HepG2 (cell line): ENCODE data around the gene HSD3B7. TPM values are rescaled to one million over a fixed set of nuclear protein-coding genes. Genes with fewer than 3 reads are reported as not detected.
A peak's percentile ranks its signal among the peaks of the same experiment; 100 is the strongest.

Source experiments
- AFF4 ChIP-seq: sonication (generic); formaldehyde crosslinking; IDR thresholded peaks from 2 replicates; pipeline ENCODE4 v1.4.0; 2020; ENCODE audit warnings: missing genetic modification reagents
- CREM ChIP-seq, 2 experiments: sonication (generic) in 1 of 2; formaldehyde crosslinking in 1 of 2; IDR thresholded peaks; 2 replicates each; pipeline versions ENCODE4 v1.4.0 to v1.6.1; 2016 to 2020; ENCODE audit warnings: antibody characterized with exemption in 1 of 2, mild to moderate bottlenecking in 1 of 2, missing genetic modification reagents in 1 of 2
- JARID2 ChIP-seq: sonication (generic); formaldehyde crosslinking; IDR thresholded peaks from 2 replicates; pipeline ENCODE4 v1.8.1; 2023; ENCODE audit warnings: missing genetic modification reagents, inconsistent platforms; ENCODE audit not compliant: insufficient replicate concordance
- KLF13 ChIP-seq: sonication (generic); formaldehyde crosslinking; IDR thresholded peaks from 2 replicates; pipeline ENCODE4 v1.4.0; 2020; ENCODE audit warnings: mild to moderate bottlenecking, missing genetic modification reagents
- KLF15 ChIP-seq: sonication (generic); formaldehyde crosslinking; IDR thresholded peaks from 2 replicates; pipeline ENCODE4 v1.8.1; 2023; ENCODE audit warnings: borderline replicate concordance, mild to moderate bottlenecking, inconsistent platforms, missing genetic modification reagents, mixed read lengths
- MTF2 ChIP-seq: sonication (generic); formaldehyde crosslinking; IDR thresholded peaks from 2 replicates; pipeline ENCODE4 v1.5.0; 2020; ENCODE audit warnings: missing genetic modification reagents, borderline replicate concordance
- NFKBIZ ChIP-seq: IDR thresholded peaks from 2 replicates; pipeline ENCODE4 v1.6.1; 2018; ENCODE audit warnings: missing genetic modification reagents, missing compliant biosample characterization
- RBAK ChIP-seq: sonication (generic); formaldehyde crosslinking; IDR thresholded peaks from 2 replicates; pipeline ENCODE4 v1.5.1; 2020; ENCODE audit warnings: mild to moderate bottlenecking, missing genetic modification reagents
- RCOR2 ChIP-seq: IDR thresholded peaks from 2 replicates; pipeline ENCODE4 v1.6.1; 2016; ENCODE audit warnings: missing biosample characterization, missing genetic modification reagents
- SIN3B ChIP-seq: fragments of 150-350 bp; IDR thresholded peaks from 2 replicates; pipeline ENCODE4 v1.6.1; 2014; ENCODE audit warnings: low read length
- SP5 ChIP-seq: IDR thresholded peaks from 2 replicates; pipeline ENCODE4 v1.6.1; 2016; ENCODE audit warnings: low read depth, borderline replicate concordance
- ZKSCAN8 ChIP-seq: IDR thresholded peaks from 2 replicates; pipeline ENCODE4 v1.6.1; 2016; ENCODE audit warnings: borderline replicate concordance, missing genetic modification reagents, missing compliant biosample characterization
- ZNF160 ChIP-seq: sonication (generic); formaldehyde crosslinking; IDR thresholded peaks from 2 replicates; pipeline ENCODE4 v1.8.0; 2022; ENCODE audit warnings: mild to moderate bottlenecking, inconsistent platforms, missing genetic modification reagents
- ZNF207 ChIP-seq: fragments of 450-650 bp; IDR thresholded peaks from 2 replicates; pipeline ENCODE4 v1.6.1; 2016; ENCODE audit warnings: antibody characterized with exemption, borderline replicate concordance
- ZNF274 ChIP-seq: sonication (generic); formaldehyde crosslinking; IDR thresholded peaks from 2 replicates; pipeline ENCODE4 v1.5.1; 2020; ENCODE audit warnings: mild to moderate bottlenecking, missing genetic modification reagents
- ZNF296 ChIP-seq: sonication (generic); formaldehyde crosslinking; conservative IDR thresholded peaks from 2 replicates; pipeline ENCODE4 v1.5.0; 2020; ENCODE audit warnings: mild to moderate bottlenecking, missing genetic modification reagents
- ZNF451 ChIP-seq: sonication (generic); formaldehyde crosslinking; IDR thresholded peaks from 2 replicates; pipeline ENCODE4 v1.5.0; 2020; ENCODE audit warnings: mild to moderate bottlenecking, missing genetic modification reagents
- ZNF530 ChIP-seq: sonication (generic); formaldehyde crosslinking; IDR thresholded peaks from 2 replicates; pipeline ENCODE4 v1.5.0; 2020; ENCODE audit warnings: low read depth, mild to moderate bottlenecking, missing genetic modification reagents
- ZNF605 ChIP-seq: sonication (generic); formaldehyde crosslinking; IDR thresholded peaks from 2 replicates; pipeline ENCODE4 v1.8.0; 2022; ENCODE audit warnings: mild to moderate bottlenecking, missing genetic modification reagents
- ZNF7 ChIP-seq: IDR thresholded peaks from 2 replicates; pipeline ENCODE4 v1.6.1; 2016; ENCODE audit warnings: missing biosample characterization, missing genetic modification reagents
- ZNF83 ChIP-seq: sonication (generic); formaldehyde crosslinking; IDR thresholded peaks from 2 replicates; pipeline ENCODE4 v1.4.0; 2020; ENCODE audit warnings: missing genetic modification reagents, mild to moderate bottlenecking, borderline replicate concordance
- ZNF883 ChIP-seq: sonication (generic); formaldehyde crosslinking; IDR thresholded peaks from 2 replicates; pipeline ENCODE4 v1.5.1; 2020; ENCODE audit warnings: mild to moderate bottlenecking, missing genetic modification reagents; ENCODE audit errors: not compliant biosample characterization
- polyA plus RNA-seq, 8 experiments: library from polyadenylated mRNA; depleted of rRNA in 3 of 8; stranded (reverse) in 7 of 8; unstranded in 1 of 8; fragments of >200 nt; fragmentation: Illumina TruSeq in 4 of 8; extraction: Trizol in 4 of 8; gene quantifications; 2 replicates each; pipeline versions ENCODE4 v1.2.1 to v1.2.3, GENCODE V29; 2011 to 2016; ENCODE audit warnings: low read depth in 4 of 8, missing spikeins in 1 of 8, mixed read lengths in 1 of 8; ENCODE audit not compliant: insufficient read depth in 1 of 8
- total RNA-seq, 5 experiments: library from RNA; depleted of rRNA; stranded (reverse); fragments of >200 nt; fragmentation: Illumina TruSeq; extraction: Trizol; gene quantifications; 2 replicates each; pipeline ENCODE4 v1.2.3, GENCODE V29; 2016; ENCODE audit warnings: low read depth in 1 of 5
- TF ChIP-seq, protein P1 (sequence below): IDR thresholded peaks from 2 replicates; pipeline ENCODE4 v1.6.1; 2012; ENCODE audit warnings: low read depth, low read length, improper control_type of control experiment
- TF ChIP-seq, protein P2 (sequence below): sonication (generic); formaldehyde crosslinking; conservative IDR thresholded peaks from 2 replicates; pipeline ENCODE4 v1.8.1; 2023; ENCODE audit warnings: missing genetic modification reagents

Gene HSD3B7
- total and polyA plus RNA-seq, 2 of the 13 experiments (the other 11 are each of a cell fraction or from before 2014, with no cell fraction given): 32.9 to 69.7 TPM

GRCh38 chr16:30949650-30950515 lies 35.1 kb upstream of the HSD3B7 start (continued):
- TF ChIP-seq ZKSCAN8: peak; percentile 88
- TF ChIP-seq KLF13 (CRISPR knock-in tag): no peak
- TF ChIP-seq NFKBIZ (CRISPR knock-in tag): peak; percentile 96
- TF ChIP-seq ZNF7: no peak
- no peak for TF ChIP-seq MTF2 (CRISPR knock-in tag)
- TF ChIP-seq RCOR2: peak; percentile 86; the same call in 1 of the 2 replicates
- TF ChIP-seq RBAK (CRISPR knock-in tag): no peak
- no peak for TF ChIP-seq SIN3B
- peak; percentile 53; the same call in 1 of the 2 replicates for TF ChIP-seq ZNF451 (CRISPR knock-in tag)
- no peak; the same call in 1 of the 2 replicates for TF ChIP-seq KLF15
- TF ChIP-seq CREM (IDR thresholded peaks at IDR 0.05): no peak; the same call in 1 of the 2 replicates
- no peak for TF ChIP-seq CREM (CRISPR knock-in tag; IDR thresholded peaks at IDR 0.05)
- TF ChIP-seq, protein P1, sequence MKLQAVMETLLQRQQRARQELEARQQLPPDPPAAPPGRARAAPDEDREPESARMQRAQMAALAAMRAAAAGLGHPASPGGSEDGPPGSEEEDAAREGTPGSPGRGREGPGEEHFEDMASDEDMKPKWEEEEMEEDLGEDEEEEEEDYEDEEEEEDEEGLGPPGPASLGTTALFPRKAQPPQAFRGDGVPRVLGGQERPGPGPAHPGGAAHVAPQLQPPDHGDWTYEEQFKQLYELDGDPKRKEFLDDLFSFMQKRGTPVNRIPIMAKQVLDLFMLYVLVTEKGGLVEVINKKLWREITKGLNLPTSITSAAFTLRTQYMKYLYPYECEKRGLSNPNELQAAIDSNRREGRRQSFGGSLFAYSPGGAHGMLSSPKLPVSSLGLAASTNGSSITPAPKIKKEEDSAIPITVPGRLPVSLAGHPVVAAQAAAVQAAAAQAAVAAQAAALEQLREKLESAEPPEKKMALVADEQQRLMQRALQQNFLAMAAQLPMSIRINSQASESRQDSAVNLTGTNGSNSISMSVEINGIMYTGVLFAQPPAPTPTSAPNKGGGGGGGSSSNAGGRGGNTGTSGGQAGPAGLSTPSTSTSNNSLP: no peak; the same call in 1 of the 2 replicates
- no peak for TF ChIP-seq ZNF160 (CRISPR knock-in tag)
- peak; percentile 95 for TF ChIP-seq AFF4 (CRISPR knock-in tag)
- TF ChIP-seq ZNF83: 0 out of 2 replicates have a peak, but pooled peaks have one; percentile 22
- TF ChIP-seq JARID2 (CRISPR knock-in tag): no peak
- TF ChIP-seq ZNF296: peak; percentile 97
- TF ChIP-seq ZNF207: no peak
- peak; percentile 83 for TF ChIP-seq SP5 (CRISPR knock-in tag)
- TF ChIP-seq ZNF274: no peak; the same call in 1 of the 2 replicates
- no peak for TF ChIP-seq ZNF530
- TF ChIP-seq, protein P2, sequence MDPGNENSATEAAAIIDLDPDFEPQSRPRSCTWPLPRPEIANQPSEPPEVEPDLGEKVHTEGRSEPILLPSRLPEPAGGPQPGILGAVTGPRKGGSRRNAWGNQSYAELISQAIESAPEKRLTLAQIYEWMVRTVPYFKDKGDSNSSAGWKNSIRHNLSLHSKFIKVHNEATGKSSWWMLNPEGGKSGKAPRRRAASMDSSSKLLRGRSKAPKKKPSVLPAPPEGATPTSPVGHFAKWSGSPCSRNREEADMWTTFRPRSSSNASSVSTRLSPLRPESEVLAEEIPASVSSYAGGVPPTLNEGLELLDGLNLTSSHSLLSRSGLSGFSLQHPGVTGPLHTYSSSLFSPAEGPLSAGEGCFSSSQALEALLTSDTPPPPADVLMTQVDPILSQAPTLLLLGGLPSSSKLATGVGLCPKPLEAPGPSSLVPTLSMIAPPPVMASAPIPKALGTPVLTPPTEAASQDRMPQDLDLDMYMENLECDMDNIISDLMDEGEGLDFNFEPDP (CRISPR knock-in tag): no peak
- TF ChIP-seq ZNF605 (CRISPR knock-in tag): peak; percentile 88
- no peak for TF ChIP-seq ZNF883 (CRISPR knock-in tag)
